Dedifferentiated amniotic fluid mesenchymal stem cell (primary cell): Measurements from ENCODE around the gene NPL.

Source experiments
- DNase-seq: peaks from one replicate; pipeline ENCODE4 v3.0.0-alpha.2; 2016; ENCODE audit errors: extremely low spot score

The NPL gene

DNA sequence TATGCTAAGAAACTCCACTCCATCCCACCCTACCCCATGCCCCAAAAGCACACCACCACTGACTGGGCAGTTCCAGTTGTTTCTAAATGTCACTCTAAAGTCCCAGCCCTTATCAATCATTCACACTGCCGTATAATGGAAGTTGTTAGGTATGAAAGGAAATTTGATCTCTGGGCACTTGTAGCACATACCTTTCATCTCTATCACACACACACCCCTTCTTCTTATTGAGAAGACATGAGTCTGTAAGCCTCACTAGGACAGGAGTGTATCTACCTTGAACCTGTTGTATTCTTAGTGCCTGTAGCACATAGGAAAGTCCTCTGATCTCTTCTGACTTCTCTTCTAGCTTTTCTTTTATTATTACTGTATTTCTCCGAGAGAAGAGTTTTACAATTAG lies 27.3 kb downstream of the NPL start:
- no peak for DNase-seq

- no peak for DNase-seq
These were observed 28.2 kb downstream of the NPL start for GRCh38 chr1:182817802-182818201.

DNA sequence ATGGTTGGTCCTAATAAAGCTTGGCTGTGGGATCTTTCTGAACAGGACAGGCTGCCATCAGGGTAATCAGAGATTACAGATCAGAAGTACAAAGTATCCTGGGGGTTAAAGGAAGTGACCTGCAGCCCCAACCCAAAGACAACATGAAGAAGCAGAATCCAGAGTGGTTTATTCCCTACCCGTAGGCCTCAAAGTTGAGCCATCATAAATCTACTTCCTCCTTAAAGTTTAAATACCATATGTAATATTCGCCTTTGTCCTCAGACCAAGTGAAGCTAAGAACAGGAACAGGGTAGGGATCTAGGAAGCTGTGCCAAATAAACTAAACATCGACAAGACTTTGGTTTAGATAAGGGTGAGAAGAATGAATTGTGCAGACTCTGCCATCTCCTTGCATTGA lies 33.6 kb downstream of the NPL start:
- no peak for DNase-seq

GRCh38 chr1:182826892-182827291 lies 37.3 kb downstream of the NPL start:
- DNase-seq: no peak

DNA sequence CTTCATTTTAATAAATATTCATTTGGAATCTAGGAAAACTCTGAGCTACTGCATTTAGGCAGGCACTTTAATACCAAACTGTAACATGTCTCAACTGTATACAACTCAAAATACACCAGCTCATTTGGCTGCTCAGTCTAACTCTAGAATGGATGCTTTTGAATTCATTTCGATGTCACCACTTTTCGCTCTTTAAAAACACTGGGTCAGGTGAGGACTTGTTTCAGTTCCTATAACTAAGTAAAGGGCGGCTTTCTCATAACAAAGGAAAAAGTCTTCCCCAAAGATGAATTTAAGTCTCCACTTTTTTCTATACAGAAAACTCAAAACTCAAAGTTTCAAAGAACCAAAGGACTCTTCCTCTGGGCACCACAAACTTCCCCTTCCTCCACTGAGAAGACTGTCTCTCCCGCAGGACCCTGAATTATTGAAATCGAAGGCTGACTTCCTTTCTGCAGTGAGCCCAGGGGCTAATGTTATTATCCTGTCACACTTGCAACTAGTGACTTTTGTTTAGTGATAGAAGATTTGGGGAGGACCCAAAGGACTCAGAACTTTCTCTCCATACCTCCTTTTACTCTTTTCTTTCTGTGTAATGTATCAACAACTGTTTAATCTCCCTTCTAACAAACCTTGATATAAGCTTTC lies 39.8 kb downstream of the NPL start:
- DNase-seq: no peak

DNA sequence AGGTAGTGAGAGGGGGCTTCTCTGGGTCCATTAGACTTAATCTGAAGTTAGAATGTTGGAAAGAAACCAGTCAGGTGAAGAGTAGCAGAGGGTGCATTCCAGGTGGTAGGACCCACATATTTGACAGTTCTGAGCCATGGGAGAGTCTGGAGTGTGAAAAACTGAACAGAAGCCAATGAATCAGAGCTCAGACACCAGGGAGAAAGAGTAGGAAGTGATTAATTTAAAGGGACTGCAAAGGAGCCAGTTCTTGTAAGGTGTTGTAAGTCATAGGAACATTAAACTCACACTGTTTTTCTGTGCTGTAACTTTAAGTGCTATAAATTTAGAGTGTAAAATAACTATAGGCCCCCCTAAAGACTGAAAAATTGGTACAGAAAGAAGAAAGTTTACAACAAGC lies 43.7 kb downstream of the NPL start:
- DNase-seq: no peak

GRCh38 chr1:182834326-182834725 lies 44.8 kb downstream of the NPL start:
- no peak for DNase-seq

DNA sequence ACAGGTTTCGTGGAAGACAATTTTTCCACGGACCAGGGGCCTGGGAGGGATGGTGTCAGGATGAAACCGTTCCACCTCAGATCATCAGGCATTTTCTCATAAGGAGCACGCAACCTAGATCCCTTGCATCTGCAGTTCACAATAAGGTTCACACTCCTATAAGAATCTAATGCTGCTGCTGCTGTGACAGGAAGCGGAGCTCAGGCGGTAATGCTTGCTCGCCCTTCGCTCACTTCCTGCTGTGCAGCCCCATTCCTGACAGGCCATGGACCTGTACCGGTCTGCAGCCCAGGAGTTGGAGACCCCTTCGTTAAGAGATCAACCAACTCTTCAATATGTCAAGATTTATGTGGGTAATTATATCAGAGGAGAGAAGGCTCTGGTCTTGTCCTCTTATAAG lies 46.2 kb downstream of the NPL start:
- no peak for DNase-seq

GRCh38 chr1:182839209-182840066 lies 49.9 kb downstream of the NPL start, which contains the start of gene DHX9:
TSS of gene DHX9 (plus strand) at chr1:182839347. CDS start at chr1:182842567, 3,220 bp downstream.
- DNase-seq: peak; percentile 71

- no peak for DNase-seq
These were observed 51.9 kb downstream of the NPL start for GRCh38 chr1:182841368-182841988.

DNA sequence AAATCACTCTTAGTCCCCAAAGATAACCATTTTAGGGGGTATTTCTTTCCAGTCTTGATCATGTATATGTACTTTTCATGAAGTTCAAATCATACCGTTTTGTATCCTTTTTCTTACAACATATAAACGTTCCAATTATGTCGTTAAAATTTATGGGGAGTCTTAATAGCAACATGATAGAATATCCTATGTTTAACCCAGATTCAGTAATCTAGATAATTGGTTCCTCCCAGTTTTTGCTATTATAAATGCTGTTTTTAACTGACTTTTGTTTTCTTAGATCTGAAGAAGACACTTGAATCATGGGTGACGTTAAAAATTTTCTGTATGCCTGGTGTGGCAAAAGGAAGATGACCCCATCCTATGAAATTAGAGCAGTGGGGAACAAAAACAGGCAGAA lies 52.7 kb downstream of the NPL start:
- no peak for DNase-seq

- DNase-seq: no peak
These were observed 55.8 kb downstream of the NPL start for GRCh38 chr1:182845379-182845778.

GRCh38 chr1:182845894-182846293 lies 56.3 kb downstream of the NPL start:
- DNase-seq: no peak

- no peak for DNase-seq
These were observed 57.5 kb downstream of the NPL start for GRCh38 chr1:182847105-182847504.

GRCh38 chr1:182848736-182849135 lies 59.2 kb downstream of the NPL start:
- no peak for DNase-seq

- no peak for DNase-seq
These were observed 60.7 kb downstream of the NPL start for GRCh38 chr1:182850319-182850718.

DNA sequence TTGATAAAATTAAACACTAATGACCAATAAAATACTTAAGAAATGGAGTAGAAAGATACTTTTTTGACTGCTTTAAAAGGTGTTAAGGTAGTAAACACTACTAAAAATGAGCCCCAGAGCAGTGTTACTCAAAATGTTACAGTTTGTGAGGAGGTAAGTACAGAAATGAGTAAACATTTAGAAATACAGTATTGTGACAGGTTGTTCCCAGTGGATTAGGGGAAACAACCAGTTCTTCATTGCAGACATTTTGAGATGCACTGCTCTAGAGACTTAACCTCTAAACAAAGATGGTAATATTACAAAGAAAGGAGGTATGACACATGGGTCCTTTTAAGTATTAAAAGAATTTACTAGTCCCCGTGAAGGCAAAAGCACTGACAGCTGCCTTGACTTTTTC lies 62.3 kb downstream of the NPL start:
- no peak for DNase-seq

GRCh38 chr1:182855911-182856310 lies 66.3 kb downstream of the NPL start:
- DNase-seq: peak; percentile 37

- no peak for DNase-seq
These were observed 67.6 kb downstream of the NPL start for GRCh38 chr1:182857212-182857611.

DNA sequence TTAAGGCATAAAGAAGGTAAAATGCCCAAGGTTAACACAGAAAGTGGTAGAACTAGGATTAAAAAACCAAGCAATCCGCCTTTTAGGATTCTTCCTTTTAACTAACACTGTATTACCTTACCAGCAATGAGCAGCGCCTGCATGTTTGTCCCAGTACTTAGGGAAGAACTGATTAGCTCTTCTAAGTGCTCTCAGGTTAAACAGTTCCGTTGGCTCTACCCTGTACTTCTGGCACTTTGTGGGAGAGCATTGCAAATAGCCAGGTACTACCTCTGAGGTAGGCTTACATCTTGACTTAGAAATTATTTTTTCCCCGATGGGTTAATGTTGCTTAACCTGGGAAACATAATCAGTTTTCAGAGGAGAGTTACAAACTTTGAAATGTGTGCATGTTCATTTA lies 71.1 kb downstream of the NPL start:
- DNase-seq: no peak

DNA sequence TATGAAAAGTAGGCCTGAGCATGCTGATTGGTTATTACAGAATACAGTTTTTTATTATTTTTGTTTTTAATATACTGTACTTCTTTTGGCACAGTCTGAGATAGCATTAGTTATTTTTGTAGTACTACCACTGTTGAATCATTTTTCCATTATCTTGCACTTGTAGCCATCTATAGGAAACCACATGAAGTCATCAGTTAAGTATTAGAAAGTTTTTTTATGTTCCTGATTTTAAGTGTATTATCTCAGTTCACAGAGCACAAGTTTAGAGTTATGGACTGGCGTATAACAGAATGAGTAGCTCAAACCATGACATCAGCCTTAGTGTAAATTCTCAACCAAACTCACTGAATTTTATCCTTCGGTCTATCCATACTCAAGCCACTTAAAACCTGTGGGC lies 72.4 kb downstream of the NPL start:
- DNase-seq: no peak

GRCh38 chr1:182862827-182863226 lies 73.3 kb downstream of the NPL start:
- DNase-seq: no peak

DNA sequence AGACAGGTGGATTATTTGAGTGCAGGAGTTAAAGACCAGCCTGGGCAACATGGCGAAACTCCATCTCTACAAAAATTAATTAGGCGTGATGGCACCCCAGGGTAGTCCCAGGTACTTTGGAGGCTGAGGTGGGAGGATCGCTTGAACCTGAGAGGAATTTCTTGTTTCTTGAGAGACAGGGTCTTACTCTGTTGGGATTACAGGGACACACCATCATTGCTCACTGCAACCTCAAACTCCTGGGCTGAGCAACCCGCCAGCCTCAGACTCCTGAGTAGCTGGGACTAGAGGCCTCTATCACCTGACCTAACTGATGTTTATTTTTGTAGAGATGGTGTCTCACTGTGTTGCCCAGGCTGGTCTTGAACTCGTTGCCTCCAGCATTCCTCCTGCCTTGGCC lies 74.4 kb downstream of the NPL start:
- no peak for DNase-seq
